Frontal cortex (tissue), 4 donors: ENCODE results near the gene THAP3. TPM values are rescaled to one million over a fixed set of nuclear protein-coding genes. Genes with fewer than 3 reads are reported as not detected.
A peak's percentile ranks its signal among the peaks of the same experiment; 100 is the strongest.
"Not testable (repeated sequence)": the region's sequence is repeated elsewhere in the genome, so short reads cannot be mapped to it uniquely, and the experiment has no call there.

Source experiments
- DNase-seq, 2 donors: peaks; one replicate each; pipeline ENCODE4 v3.0.0; 2012; ENCODE audit warnings: low spot score in 2 of 2
- FAIRE-seq: peaks from 2 replicates; lab custom pipeline; 2012; peaks lifted over from hg19 to GRCh38; lab: Jason Lieb, UNC
- total RNA-seq: library from RNA; depleted of rRNA; stranded (reverse); fragments of >200 nt; gene quantifications from one replicate; pipeline ENCODE4 v1.2.3, GENCODE V29; 2014
- donor health status: control.
- donor health status: control.
- donor health status: control.

THAP3 gene
- total RNA-seq, 1 donor from 2014 or later: 22.8 TPM

DNA sequence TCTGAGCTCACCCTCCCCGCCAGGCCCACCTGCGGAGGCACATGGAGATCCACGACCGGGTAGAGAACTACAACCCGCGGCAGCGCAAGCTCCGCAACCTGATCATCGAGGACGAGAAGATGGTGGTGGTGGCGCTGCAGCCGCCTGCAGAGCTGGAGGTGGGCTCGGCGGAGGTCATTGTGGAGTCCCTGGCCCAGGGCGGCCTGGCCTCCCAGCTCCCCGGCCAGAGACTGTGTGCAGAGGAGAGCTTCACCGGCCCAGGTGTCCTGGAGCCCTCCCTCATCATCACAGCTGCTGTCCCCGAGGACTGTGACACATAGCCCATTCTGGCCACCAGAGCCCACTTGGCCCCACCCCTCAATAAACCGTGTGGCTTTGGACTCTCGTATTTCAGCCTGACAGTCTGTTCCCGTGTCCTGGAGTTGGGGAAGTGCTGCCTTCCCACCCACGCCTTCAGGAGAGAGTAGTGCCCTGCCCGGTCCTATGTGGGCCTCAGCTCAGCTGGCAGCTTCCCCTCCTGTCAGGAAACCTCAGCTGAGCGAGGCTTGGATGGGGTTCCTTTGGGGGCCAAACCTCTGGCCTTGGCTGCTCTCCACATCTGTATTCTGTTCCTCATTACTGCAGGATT lies 35.7 kb upstream of the THAP3 start:
- FAIRE-seq: no peak
- no peak for DNase-seq

DNA sequence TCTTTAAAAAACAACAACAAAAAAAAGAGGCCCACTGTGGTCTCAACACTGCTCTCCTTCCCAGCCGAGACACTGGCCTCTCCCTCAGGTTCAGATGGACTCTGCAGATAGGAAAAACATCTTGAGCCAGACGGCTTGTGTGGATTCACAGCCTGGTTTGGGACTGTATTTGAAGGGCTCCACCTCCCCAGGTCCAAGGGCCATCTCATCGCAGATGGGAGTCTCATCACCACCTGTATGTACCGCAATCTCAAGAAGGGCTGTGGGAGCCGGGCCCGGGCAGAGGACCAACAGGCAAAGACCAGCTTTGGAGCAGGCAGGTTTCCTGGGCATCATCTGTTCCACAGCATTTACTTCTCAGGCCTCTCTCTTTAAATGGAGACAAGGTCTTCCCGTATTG lies 34.6 kb upstream of the THAP3 start:
- FAIRE-seq: no peak

DNA sequence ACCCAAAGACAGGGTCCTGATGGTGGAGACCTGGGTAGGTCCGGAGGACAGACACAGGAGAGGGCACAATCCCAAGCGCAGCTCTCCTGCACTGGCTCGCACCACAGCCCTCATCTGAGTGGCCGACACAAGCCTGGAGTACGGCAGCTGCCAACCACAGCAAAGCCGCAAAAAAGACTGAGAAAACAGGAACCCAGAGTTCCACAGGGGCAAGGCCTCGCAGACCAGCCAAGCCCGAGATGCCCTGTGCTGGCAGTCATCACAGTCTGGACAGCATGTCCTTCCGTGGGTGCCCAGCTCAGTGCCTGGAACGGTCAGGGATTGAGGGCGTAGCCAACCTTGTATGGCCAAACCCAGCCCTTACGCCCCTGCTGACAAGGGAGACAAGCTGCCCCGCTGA lies 33.4 kb upstream of the THAP3 start:
- DNase-seq: no peak

More for the DNA sequence above, 34.6 kb upstream of the THAP3 start:
- no peak for DNase-seq

DNA sequence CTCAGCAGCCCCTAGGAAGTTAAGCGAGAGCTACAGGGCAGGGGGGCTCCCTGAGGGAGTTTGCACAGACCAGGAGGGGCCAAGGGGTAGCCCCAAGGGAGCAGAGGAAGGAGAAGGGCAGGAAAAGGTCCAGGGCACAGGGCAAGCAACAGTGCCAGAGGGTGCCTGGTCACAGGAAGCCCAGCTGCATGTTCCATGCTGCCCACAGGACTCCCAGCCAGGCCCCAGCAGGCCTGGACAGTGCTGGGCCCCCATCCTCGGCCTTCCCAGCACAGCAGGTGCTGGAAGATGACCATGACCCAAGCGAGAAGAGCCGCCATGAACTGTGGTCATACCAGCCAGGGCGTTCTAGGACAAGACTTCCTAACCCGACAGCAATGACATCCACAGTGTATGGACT lies 33.0 kb upstream of the THAP3 start:
- FAIRE-seq (no peak), DNase-seq (no peak)

More for the DNA sequence above, 33.4 kb upstream of the THAP3 start:
- no peak for FAIRE-seq

DNA sequence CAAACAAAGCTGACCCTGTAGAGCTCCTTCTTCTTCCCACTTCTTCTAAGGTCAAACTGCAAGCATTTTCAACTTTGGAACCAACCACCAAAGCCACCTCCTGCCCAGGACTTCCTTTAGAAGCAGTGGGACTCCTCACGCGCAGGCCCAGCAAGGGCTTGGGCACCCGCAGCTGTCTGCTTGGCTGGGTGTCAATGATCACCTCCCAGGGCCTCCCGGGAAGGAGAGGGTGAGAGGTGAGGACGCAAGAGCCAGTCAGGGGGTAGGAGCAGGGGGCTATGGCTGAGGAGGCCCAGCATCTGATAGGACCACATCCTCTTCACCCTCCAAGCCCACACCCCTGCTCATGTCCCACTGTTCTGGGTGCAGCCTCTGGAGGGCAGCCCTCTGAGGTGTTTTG lies 32.2 kb upstream of the THAP3 start:
- FAIRE-seq (no peak), DNase-seq (no peak)

DNA sequence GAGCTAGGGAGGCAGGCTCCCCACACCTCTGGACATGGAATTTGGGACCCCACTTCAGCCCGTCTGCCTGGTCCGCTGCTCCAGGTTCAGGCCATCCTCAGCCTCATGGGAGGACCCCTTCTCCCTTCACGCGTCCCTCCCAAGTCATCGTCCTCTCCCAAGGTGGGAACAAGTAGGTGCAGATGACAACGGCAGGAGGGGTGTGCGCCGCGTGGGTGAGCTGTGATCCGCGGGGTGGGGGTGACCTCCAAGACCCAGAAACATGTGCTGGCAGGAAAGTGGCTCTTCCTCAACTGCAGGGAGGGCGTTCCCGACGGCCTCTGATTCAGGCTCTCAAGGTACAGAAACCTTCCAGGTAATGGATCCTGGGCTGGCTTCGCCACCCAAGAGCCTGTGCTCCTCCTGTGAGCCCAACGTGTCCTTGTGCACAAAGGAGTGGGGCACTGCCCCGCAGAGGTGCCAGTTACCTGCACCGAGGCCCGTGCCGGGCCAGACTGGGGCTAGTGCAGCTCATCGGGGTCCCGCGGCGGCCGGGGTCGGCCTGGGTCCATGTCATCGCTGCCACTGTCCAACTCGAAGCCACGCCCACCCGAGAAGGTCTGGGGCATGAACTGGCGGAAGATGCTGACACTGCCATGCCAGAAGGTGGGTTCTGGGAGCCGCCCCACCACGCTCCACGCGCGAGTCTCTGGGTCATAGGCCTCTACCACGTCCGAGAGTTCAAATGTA lies 31.6 kb upstream of the THAP3 start:
- DNase-seq (no peak), FAIRE-seq (no peak)

DNA sequence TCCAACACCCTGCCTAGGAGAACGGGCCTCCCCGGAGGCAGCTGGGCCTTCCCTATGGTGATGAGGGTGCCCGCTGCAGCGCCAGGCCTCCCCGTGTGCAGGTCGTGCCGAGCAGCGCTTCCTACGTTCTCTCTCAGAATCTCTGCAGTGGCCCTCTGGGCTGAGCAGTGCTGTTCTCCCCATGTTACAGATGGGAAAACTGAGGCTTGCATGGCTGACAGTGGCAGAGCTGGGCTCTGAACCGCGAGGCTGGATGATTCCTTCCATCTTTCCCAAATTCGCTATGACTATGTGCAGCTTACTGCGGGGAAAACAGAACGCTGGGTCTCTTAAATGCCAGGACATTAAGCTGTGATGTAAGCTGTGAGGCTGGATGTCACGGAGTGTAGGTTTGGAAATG lies 30.9 kb upstream of the THAP3 start:
- FAIRE-seq (no peak), DNase-seq (no peak)

DNA sequence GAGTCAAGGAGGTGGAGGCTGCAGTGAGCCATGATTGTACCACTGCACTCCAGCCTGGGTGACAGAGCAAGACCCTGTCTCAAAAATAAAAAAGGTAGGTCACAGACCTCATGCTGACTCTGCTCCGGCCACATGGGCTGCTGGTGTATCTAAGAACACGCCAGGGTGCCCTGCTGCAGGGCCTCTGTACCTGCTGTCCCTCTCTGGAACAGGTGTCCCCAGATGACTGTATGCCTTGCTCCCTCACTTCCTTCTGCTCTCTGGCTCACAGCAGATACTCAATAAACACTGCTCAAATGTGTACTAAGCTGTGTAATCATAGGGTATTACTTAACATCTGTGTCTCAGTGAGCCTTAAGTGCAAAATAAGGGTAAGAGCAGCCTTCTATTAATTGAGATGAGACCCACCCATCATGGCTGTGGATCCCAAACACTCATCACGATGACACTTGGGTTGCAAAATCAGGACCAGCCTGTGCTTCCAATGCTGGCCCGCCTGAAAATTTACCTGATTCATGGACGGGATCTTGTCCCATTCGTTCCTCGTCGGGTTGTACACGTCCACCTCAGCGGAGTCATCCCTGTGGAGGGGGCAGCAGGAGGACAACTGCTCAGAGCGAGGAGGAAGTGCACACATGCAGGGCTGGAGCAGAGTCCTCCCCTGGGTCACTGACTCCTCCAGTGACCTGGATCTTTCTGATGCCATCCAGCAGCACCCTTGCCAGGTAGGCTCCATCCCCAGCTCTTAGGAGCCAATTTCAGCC lies 29.5 kb upstream of the THAP3 start:
- DNase-seq (no peak), FAIRE-seq (no peak)

DNA sequence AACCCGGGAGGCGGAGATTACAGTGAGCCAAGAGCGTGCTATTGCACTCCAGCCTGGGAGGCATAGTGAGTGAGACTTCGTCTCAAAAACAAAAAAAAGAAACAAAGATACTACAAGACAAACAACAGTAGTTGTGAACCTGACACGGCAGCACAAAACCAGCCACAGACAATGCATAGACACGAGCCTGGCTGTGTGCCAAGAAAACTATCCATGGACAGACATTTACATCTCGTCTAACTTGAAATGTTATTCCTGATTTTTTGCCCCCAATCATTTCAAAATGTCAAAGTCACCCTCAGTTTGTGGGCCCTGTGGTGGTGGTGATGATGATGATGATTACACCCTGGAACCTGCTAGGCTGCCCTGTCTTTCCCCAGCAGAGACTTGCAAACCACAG lies 28.3 kb upstream of the THAP3 start:
- no peak for FAIRE-seq
- DNase-seq: no peak

DNA sequence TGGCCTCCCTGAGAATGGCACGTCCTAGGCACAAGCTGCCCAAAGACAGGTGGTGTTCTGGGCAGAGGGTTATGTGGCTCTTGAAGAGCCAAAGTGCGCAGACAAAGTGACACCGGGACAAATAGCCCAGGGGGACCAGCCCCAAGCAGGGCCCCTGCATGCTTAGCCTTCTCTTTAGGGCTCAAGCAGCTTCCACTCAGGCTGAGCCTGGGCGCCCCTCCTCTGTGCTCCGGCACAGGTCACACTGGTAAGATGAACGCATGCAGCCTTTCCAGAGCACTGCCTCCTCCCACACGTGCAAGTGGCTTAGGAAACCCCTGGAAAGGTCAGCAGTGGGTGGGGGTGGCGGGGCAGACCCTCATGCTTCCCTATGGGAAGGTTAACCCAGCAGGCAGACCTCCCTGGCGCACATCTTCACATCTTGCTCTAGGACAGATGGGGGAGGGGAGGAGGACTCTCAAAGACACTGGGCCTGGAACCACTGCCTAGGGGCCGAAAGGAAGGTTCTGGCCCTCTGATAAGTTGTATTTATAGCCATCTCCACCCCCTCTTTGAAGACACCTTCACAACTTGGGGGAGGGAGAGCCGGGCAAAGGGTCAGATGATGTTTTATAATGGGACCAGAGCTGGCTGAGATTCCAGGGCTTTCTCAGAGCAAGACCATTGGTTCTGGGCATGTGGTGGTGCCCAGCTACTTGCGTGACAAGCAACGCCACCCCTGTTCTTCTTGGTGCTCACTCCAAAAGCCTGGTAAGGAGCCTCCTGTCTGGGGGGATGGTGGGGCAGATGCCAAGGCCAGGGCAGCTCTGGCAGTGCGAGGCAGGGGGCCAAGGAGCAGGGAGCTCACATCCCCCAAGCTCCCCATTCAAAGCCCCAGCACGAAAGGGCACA lies 27.5 kb upstream of the THAP3 start:
- no peak for FAIRE-seq
- DNase-seq: no peak

DNA sequence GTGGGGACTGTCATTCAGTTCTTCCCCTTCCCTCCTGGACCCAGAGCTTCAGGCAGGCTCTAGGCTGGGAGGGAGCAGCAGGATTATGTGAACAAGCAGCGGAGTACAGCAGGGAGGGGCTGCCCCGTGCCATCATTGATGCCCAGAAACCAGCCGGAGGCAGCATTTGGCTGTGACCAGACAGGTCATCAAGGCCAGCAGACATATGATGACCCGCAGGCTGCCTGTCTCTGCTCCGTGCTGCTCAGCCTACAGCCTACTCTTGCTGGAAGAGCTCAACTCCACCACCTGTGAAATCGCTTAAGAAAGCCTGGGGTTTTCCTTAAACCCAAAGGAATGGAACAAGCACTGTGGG lies 26.9 kb upstream of the THAP3 start:
- FAIRE-seq: no peak

DNA sequence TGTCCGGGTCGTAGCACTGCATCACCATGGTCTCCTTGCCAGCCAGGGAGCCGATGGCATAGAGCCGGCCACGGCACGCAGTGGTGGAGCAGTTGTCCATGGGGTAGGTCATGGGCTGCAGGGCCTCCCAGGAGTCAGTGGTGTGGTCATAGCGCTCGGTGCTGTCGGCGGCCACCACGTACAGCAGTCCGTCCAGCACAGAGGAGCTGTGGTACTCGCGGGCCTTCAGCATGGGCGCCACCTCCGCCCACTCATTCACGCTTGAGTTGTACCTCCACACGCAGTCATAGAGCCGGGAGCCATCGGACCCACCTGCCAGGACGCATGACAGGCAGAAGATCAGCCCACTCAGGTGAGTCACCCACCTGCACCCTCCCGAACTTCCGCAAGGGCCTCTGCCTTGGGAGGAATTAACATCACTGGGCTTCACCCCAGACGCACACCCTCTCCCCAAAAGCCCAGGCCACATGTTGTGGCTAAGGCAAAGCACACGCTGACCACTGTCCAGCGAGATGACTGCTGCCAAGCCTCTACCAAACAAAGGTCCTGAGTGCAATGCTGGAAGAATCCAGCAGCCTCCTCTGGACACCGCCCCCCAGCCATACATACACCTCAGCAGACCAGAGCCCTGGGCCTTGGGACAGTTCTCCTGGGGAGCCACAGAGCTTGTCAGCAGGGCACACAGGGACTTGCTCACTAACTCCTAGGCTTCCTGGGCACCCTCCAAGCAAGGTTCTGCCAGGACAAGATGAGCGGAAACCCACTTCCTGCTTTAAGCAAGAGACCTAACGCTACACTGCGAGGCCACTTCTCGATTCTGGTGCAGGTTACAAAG lies 25.3 kb upstream of the THAP3 start:
- no peak for FAIRE-seq
- DNase-seq: no peak

More for the DNA sequence above, 26.9 kb upstream of the THAP3 start:
- no peak for DNase-seq

DNA sequence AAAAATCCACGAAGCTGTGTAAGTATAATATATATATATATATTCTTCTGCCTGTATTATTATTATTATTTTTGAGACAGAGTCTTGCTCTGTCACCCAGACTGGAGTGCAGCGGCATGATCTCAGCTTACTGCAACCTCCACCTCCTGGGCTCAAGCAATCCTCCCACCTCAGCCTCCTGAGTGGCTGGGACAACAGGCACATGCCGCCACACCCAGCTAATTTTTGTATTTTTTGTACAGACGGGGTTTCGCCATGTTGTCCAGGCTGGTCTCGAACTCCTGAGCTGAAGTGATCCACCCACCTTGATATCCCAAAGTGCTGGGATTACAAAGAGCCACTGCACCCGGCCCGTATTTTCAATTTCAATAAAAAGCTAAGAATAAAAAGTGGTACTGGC lies 24.7 kb upstream of the THAP3 start:
- FAIRE-seq, DNase-seq: not testable (repeated sequence)

DNA sequence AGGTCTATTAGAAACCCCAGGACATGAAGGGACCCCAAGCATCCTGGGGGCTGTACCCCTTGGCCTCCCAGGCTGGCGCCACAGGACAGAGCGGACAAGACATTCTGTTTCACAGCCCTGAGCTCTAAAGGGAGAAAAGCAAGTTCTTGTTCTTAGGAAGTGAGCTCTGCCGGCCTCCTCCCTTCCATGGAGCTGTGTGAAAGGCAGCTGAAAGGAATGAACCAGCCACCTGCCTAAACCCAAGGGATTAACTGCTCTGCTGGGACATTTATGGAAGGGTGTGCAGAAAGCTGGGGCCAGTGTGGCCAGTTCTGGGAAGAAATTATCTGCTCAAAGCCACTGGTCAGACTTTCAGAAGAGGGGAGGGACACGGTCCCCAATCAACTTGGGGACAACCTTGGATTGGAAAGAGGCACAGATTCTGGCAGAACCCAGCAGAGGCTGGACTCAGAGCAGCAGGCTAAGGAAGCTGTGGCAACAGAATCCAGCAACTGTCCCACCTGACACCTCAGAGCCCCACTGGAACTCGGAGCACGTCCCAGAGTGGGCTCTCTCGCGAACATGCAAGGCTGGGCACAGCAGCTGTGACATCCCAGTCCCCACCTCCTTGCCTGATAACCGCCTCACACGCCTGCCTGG lies 24.1 kb upstream of the THAP3 start:
- FAIRE-seq (no peak), DNase-seq (no peak)

GRCh38 chr1:6601049-6601922 lies 23.4 kb upstream of the THAP3 start:
- no peak for FAIRE-seq
- DNase-seq: peak; percentile 76 to 82

DNA sequence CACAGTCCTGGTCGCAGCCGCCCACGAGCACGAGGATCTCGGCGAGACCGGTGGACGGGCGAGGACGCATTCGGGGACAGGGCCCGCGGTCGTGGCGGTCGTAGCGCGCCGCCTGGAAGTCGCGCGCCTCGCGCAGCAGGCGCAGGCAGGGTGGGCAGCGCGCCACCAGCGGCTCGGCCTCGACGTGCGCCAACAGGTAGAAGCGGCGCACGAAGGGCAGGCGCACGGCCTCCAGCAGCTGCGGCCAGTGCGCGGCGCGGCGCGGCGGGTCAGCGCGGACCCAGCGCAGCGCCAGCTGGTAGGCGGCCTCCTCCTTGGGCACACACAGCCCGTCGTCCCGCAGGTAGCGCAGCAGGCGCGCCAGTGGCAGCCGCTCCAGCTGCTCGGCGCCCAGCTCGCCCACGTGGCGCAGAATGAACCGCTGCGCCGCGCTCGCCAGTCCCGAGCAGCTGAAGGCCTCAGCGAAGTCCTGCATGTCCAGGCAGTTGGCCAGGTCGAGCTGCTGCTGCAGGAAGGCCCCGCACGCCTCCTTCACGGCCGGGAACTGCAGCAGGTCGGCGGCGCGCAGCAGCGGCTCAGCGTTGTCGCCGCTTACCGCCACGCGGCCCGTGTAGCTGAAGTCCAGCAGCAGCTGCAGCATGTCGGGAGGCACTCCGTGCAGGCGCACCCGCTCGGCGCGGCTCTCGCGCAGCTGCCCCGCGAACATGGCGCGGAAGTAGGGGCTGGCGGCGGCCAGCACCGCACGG lies 22.6 kb upstream of the THAP3 start:
- DNase-seq (peak in 1 of 2 donors; percentile 62), FAIRE-seq (no peak)

DNA sequence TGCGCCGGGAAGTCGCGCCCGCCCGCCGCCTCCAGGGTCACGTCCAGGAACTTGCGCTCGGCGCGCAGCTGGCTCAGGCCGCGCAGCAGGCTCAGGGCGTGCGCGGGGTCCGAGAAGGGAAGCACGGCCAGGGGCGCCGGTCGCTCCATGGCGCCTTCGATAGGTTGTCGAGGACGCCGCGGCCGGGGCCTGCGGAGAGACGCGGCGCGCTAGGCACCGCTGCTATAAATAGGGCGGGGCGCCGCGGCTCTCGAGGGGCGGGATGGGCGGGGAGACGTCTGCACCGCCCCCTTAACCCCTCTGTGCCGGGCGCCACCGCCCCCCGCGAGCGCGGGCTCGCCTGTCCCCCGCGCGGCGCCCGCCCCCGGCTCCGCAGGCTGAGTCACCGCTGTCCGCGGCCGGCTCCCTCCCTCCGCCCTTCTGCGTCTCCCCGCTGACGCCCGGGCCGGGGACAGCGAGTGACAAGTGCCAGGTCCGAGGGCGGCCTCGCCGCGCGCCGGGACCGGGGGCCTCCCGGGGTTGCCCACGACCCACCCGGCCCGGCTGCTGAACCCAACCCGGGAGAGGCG lies 21.9 kb upstream of the THAP3 start, which contains the start of gene KLHL21:
TSS of gene KLHL21 (minus strand) at position 201 of the 569 bp plus-strand sequence. CDS start at position 149, 52 bp downstream.
- DNase-seq (peak; percentile 93 to 97), FAIRE-seq (no peak)
